Measurements from ENCODE around the gene FGG. TPM values are rescaled to one million over a fixed set of nuclear protein-coding genes. Genes with fewer than 3 reads are reported as not detected.
A peak's percentile ranks its signal among the peaks of the same experiment; 100 is the strongest.

FGG gene
- total RNA-seq, 1 experiment from 2014 or later: not detected

DNA sequence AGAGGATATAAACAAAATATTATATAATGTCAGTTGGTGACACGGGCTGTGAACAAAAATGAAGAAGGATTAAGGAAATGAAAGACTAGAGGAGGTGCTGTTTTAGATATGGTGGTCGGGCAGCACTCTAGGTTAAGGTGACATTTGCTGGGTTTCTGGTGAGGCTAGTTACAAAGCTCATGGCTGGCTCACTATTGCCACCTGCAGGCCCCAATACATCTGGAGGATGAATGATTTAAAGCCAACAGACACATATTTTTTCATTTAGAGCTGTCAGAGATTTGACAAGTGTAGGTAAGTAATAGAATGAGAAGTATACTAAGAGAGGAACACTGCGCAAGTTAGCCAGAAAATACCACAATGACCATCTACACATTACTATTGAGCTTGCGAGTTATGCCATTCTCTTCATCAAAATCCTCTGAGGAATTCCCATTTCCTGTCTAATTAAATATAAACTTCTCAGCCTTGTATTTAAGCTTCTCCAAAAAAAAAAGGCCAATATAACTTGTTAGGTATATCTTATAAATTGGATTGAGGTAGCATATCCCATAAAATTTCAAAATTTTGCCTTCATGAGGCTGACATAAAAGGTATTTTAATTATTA, 6.4 kb upstream of the FGG start:
- DNase-seq: peak; percentile 40 to 55
- CTCF ChIA-PET: interaction anchor here (0.7 to 2.5 kb wide), 8 partner anchors 31 to 288 kb away, joined by 3 to 36 read pairs (median 5); partner anchors contain the start of genes FGB and PLRG1

DNA sequence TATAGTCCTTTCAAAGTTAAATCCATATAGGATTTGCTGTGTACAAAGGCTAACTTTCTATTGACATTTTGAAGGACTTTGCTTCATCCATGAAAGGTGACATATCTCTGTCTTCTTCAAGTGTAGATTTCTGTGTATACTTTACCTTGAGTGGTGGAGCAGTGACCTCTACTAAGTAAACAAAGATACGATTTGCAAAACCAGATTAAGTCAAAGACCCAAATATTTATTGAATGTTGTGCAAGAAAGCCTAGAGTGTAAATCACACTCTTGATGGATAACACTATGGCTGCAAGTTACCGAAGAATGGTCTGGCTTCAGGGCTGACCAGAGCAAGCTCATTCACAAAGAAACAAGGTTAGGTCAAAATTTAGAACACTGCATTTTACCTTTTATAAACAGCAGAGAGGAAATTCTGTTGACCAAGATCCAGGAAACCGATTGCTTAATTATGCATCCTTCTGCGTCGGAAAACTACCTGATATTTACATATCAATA, 5.4 kb upstream of the FGG start:
- Histone ChIP-seq H4K20me1 (ENCODE audit: insufficient read depth) (no peaks in the 10 kb centered on the region), H3K4me2 (no peak overlapping the region), H3F3A (ENCODE audit: insufficient read depth, low read depth) (no peaks in the 10 kb centered on the region), H3K9me2 (ENCODE audit: insufficient read depth) (no peaks in the 10 kb centered on the region), H3K36me3 (ENCODE audit: low read depth) (no peaks in the 10 kb centered on the region), H2AFZ (no peak overlapping the region), H3K27me3 (ENCODE audit: insufficient read depth, low read depth) (no peaks in the 10 kb centered on the region), H3K4me1 (replicated peaks; ENCODE audit: insufficient read depth) (no peaks in the 10 kb centered on the region), H3K27ac (no peak overlapping the region), H3K79me2 (ENCODE audit: low read depth) (no peaks in the 10 kb centered on the region), H3K4me3 (no peak overlapping the region), H3K9me3 (ENCODE audit: insufficient read depth, low read depth) (no peaks in the 10 kb centered on the region)
- intact Hi-C loops (cut with micrococcal nuclease; ENCODE audit: unreplicated experiment): loop anchor here (1.0 kb wide), 4 partner anchors 59 to 219 kb away; no protein-coding TSS in a partner anchor
- CTCF ChIA-PET: interaction anchor here (1.8 to 2.5 kb wide), 3 partner anchors 59 to 117 kb away, joined by 5 to 36 read pairs (median 13); no protein-coding TSS in a partner anchor
- no peak for TF ChIP-seq CTCF (conservative IDR thresholded peaks at IDR 0.05)
- TF ChIP-seq EZH2 (IDR thresholded peaks at IDR 0.05; ENCODE audit: low read depth): no peak
- no peak for DNase-seq
- no TSS peak for BruUV-seq (replicated peaks)
- POLR2A ChIA-PET (ENCODE audit: unreplicated experiment): no interaction called here

More for the DNA sequence above, 6.4 kb upstream of the FGG start:
- BruUV-seq (replicated peaks): no TSS peak
- no peak overlapping the region for H2AFZ ChIP-seq
- no peaks in the 10 kb centered on the region for H3K79me2 ChIP-seq (ENCODE audit: low read depth)
- H3K4me2 ChIP-seq: no peak overlapping the region
- no peaks in the 10 kb centered on the region for H3K27me3 ChIP-seq (ENCODE audit: insufficient read depth, low read depth)
- no peak overlapping the region for H3K4me3 ChIP-seq
- H3F3A ChIP-seq (ENCODE audit: insufficient read depth, low read depth): no peaks in the 10 kb centered on the region
- no peaks in the 10 kb centered on the region for H4K20me1 ChIP-seq (ENCODE audit: insufficient read depth)
- no peaks in the 10 kb centered on the region for H3K4me1 ChIP-seq (replicated peaks; ENCODE audit: insufficient read depth)
- intact Hi-C loops (cut with micrococcal nuclease; ENCODE audit: unreplicated experiment): loop anchor here (1.0 kb wide), 4 partner anchors 60 to 220 kb away; no protein-coding TSS in a partner anchor
- H3K36me3 ChIP-seq (ENCODE audit: low read depth): no peaks in the 10 kb centered on the region
- no peaks in the 10 kb centered on the region for H3K9me3 ChIP-seq (ENCODE audit: insufficient read depth, low read depth)
- POLR2A ChIA-PET (ENCODE audit: unreplicated experiment): no interaction called here
- TF ChIP-seq CTCF (conservative IDR thresholded peaks at IDR 0.05): peak; percentile 76
- TF ChIP-seq EZH2 (IDR thresholded peaks at IDR 0.05; ENCODE audit: low read depth): no peak
- no peaks in the 10 kb centered on the region for H3K9me2 ChIP-seq (ENCODE audit: insufficient read depth)
- H3K27ac ChIP-seq: no peak overlapping the region

DNA sequence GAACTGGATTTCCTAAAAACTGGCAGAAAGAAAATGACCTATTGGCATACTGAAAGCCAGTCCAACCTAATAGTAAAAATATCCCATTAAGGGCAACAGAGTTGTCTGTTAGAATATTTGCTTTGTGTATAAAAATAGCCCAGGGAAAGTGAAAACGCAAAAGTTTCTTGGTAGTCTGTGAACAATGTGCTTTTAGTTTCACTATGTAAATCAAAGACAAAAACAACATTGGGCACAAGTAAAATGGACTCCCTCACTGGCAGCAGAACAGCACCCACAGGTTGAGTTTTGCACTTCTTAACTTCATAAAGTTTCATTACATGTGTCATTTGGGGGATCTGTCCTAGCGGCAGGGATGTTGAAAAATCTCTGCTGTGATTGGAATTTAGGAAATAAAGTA, 4.3 kb upstream of the FGG start:
- Histone ChIP-seq H3K36me3 (ENCODE audit: low read depth) (no peaks in the 10 kb centered on the region), H3F3A (ENCODE audit: insufficient read depth, low read depth) (no peaks in the 10 kb centered on the region), H3K79me2 (ENCODE audit: low read depth) (no peaks in the 10 kb centered on the region), H3K4me1 (replicated peaks; ENCODE audit: insufficient read depth) (no peaks in the 10 kb centered on the region), H3K4me2 (no peak overlapping the region), H3K27me3 (ENCODE audit: insufficient read depth, low read depth) (no peaks in the 10 kb centered on the region), H4K20me1 (ENCODE audit: insufficient read depth) (no peaks in the 10 kb centered on the region), H3K9me3 (ENCODE audit: insufficient read depth, low read depth) (no peaks in the 10 kb centered on the region), H2AFZ (no peak overlapping the region), H3K4me3 (no peak overlapping the region), H3K9me2 (ENCODE audit: insufficient read depth) (no peaks in the 10 kb centered on the region), H3K27ac (no peak overlapping the region)
- POLR2A ChIA-PET (ENCODE audit: unreplicated experiment): no interaction called here
- DNase-seq: no peak
- no TSS peak for BruUV-seq (replicated peaks)
- intact Hi-C loops (cut with micrococcal nuclease; ENCODE audit: unreplicated experiment): no loop called here
- TF ChIP-seq EZH2 (IDR thresholded peaks at IDR 0.05; ENCODE audit: low read depth) (no peak), CTCF (conservative IDR thresholded peaks at IDR 0.05) (no peak)
- CTCF ChIA-PET: no interaction called here

Data from PC-9 (cell line).